Glutamatergic neuron (in vitro differentiated cells): ENCODE data around the gene NUDT16L1. TPM values are rescaled to one million over a fixed set of nuclear protein-coding genes. Genes with fewer than 3 reads are reported as not detected.

Experiments
- DNase-seq: peaks from one replicate; pipeline ENCODE4 v3.0.0; 2022
- H3K27ac Mint-ChIP-seq: one replicate; pipeline ENCODE4 v1.8.0; 2020; ENCODE audit warnings: mild to moderate bottlenecking, mixed read lengths, inconsistent platforms; ENCODE audit not compliant: unreplicated experiment
- H3K27me3 Mint-ChIP-seq: one replicate; pipeline ENCODE4 v1.8.0; 2020; ENCODE audit warnings: mild to moderate bottlenecking, moderate library complexity, mixed read lengths, inconsistent platforms; ENCODE audit not compliant: unreplicated experiment
- H3K36me3 Mint-ChIP-seq: one replicate; pipeline ENCODE4 v1.8.0; 2020; ENCODE audit warnings: mild to moderate bottlenecking, mixed read lengths, inconsistent platforms; ENCODE audit not compliant: unreplicated experiment
- H3K4me1 Mint-ChIP-seq: one replicate; pipeline ENCODE4 v1.8.0; 2020; ENCODE audit warnings: mild to moderate bottlenecking, low read depth, mixed read lengths, inconsistent platforms; ENCODE audit not compliant: unreplicated experiment
- H3K4me3 Mint-ChIP-seq: one replicate; pipeline ENCODE4 v1.8.0; 2020; ENCODE audit warnings: mild to moderate bottlenecking, mixed read lengths, inconsistent platforms; ENCODE audit not compliant: unreplicated experiment
- H3K9me3 Mint-ChIP-seq: one replicate; pipeline ENCODE4 v1.8.0; 2020; ENCODE audit warnings: mild to moderate bottlenecking, moderate library complexity, mixed read lengths, inconsistent platforms; ENCODE audit not compliant: unreplicated experiment
- CTCF ChIP-seq: fragments of 200-600 bp; sonication (generic); IDR thresholded peaks from one replicate; pipeline ENCODE4 v1.5.0; 2021; ENCODE audit not compliant: partially characterized antibody, unreplicated experiment
- total RNA-seq: library from RNA; stranded (reverse); fragmentation: NEBNext Ultra II Directional; extraction: Animal tissue kit (Norgen Biotek cat#: 25700); gene quantifications from one replicate; pipeline ENCODE4 v1.2.1, GENCODE V29; 2021; ENCODE audit not compliant: unreplicated experiment

NUDT16L1 gene
- total RNA-seq, 1 donor from 2014 or later, result 34.3 TPM

GRCh38 chr16:4687946-4688673 lies 5.3 kb upstream of the NUDT16L1 start:
- H3K27ac Mint-ChIP-seq, result no peak overlapping the region
- peaks cover 17% of the 10 kb centered on the region for H3K27me3 Mint-ChIP-seq
- peaks cover 8% of the 10 kb centered on the region for H3K9me3 Mint-ChIP-seq

GRCh38 chr16:4688674-4689045 lies 4.7 kb upstream of the NUDT16L1 start:
- H3K27ac Mint-ChIP-seq, result no peak overlapping the region
- H3K9me3 Mint-ChIP-seq, result peaks cover 8% of the 10 kb centered on the region
- TF ChIP-seq CTCF, result no peak

More at GRCh38 chr16:4687946-4688673, 5.3 kb upstream of the NUDT16L1 start:
- Mint-ChIP-seq H3K4me3 (no peak overlapping the region), H3K36me3 (no peaks in the 10 kb centered on the region), H3K4me1 (peaks cover 4% of the 10 kb centered on the region)
- no peak for TF ChIP-seq CTCF
- DNase-seq, result no peak

GRCh38 chr16:4689091-4689671 lies 4.2 kb upstream of the NUDT16L1 start:
- TF ChIP-seq CTCF, result no peak
- Mint-ChIP-seq H3K4me1 (peaks cover 4% of the 10 kb centered on the region), H3K4me3 (no peak overlapping the region), H3K9me3 (peaks cover 8% of the 10 kb centered on the region), H3K27me3 (peaks cover 15% of the 10 kb centered on the region), H3K36me3 (no peaks in the 10 kb centered on the region), H3K27ac (no peak overlapping the region)
- no peak for DNase-seq

More at GRCh38 chr16:4688674-4689045, 4.7 kb upstream of the NUDT16L1 start:
- H3K4me3 Mint-ChIP-seq, result no peak overlapping the region
- H3K36me3 Mint-ChIP-seq, result no peaks in the 10 kb centered on the region
- DNase-seq, result no peak
- peaks cover 4% of the 10 kb centered on the region for H3K4me1 Mint-ChIP-seq
- peaks cover 15% of the 10 kb centered on the region for H3K27me3 Mint-ChIP-seq

- TF ChIP-seq CTCF, result no peak
- peaks cover 7% of the 10 kb centered on the region for H3K9me3 Mint-ChIP-seq
- no peak overlapping the region for H3K27ac Mint-ChIP-seq
- no peak overlapping the region for H3K4me3 Mint-ChIP-seq
- peaks cover 4% of the 10 kb centered on the region for H3K4me1 Mint-ChIP-seq
- peaks cover 13% of the 10 kb centered on the region for H3K27me3 Mint-ChIP-seq
- no peak for DNase-seq
- H3K36me3 Mint-ChIP-seq, result no peaks in the 10 kb centered on the region
Observed at GRCh38 chr16:4689864-4690704, 3.3 kb upstream of the NUDT16L1 start.
